ENCODE results near the gene CUBN. TPM values are rescaled to one million over a fixed set of nuclear protein-coding genes. Genes with fewer than 3 reads are reported as not detected.

Gene CUBN
- total and polyA plus RNA-seq, 10 of the 15 experiments (the other 5 are each of a cell fraction or from before 2014, with no cell fraction given) = under 0.01 to 0.14 (median 0.02) TPM; not detected in 6

DNA sequence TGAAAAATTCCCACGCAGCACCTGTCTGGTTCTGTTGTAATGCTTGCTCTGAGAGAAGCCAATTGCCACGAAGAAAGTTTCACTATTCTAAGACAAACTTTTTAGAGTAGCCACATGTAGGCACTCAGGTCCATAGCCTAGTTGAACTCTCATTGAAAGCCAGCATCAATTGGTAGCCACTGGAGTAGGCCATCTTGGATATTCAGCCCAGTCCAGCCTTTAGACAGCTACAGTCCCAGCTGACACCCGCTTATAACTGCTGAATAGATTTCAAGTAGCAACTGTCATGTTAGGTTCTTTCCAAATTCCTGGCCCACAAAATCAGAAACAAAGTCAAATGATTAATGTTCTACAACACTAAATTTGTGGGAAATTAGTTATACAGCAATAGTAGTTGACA lies 31.6 kb downstream of the CUBN start:
- WGBS (ENCODE audit: insufficient coverage, insufficient replicate concordance, low lambda C conversion rate, missing lambda C conversion rate) = 75% methylated on average over 3 of the region's 3 CpGs
- BruUV-seq (replicated peaks) = no TSS peak
- intact Hi-C loops (cut with micrococcal nuclease; ENCODE audit: unreplicated experiment) (no loop called here), in situ Hi-C loops (cut with MboI) (no loop called here)
- no peaks in the 10 kb centered on the region for H3K27me3 ChIP-seq (replicated peaks in 1 of 2; ENCODE audit: control insufficient read depth in 2 of 2, insufficient read depth in 2 of 2, low read length in 1 of 2)
- no peak for DNase-seq (ENCODE audit: low read depth, low spot score)
- H3K4me1 ChIP-seq (ENCODE audit: control insufficient read depth, insufficient read depth, low read length) = no peaks in the 10 kb centered on the region
- H3K4me2 ChIP-seq (ENCODE audit: control insufficient read depth, insufficient read depth) = no peak overlapping the region
- no peaks in the 10 kb centered on the region for H4K20me1 ChIP-seq (ENCODE audit: control insufficient read depth, insufficient read depth)
- H2AFZ ChIP-seq (ENCODE audit: control insufficient read depth, low read depth, low read length) = no peak overlapping the region
- H3K79me2 ChIP-seq (ENCODE audit: control insufficient read depth, insufficient read depth, low read length) = no peaks in the 10 kb centered on the region
- no peak for ATAC-seq
- no peak overlapping the region for H3K9ac ChIP-seq (ENCODE audit: control insufficient read depth, insufficient read depth, low read length)
- no peak for FAIRE-seq
- H3K9me3 ChIP-seq (replicated peaks; ENCODE audit: control insufficient read depth, insufficient read depth, low read length) = no peaks in the 10 kb centered on the region
- ChIA-PET SMC1A (ENCODE audit: uncharacterized antibody, unreplicated experiment) (no interaction called here), POLR2A (no interaction called here), CTCF (no interaction called here), RAD21 (ENCODE audit: unreplicated experiment) (no interaction called here)
- no peak overlapping the region for H3K27ac ChIP-seq (ENCODE audit: control insufficient read depth, insufficient read depth)
- TF ChIP-seq SMC3 (IDR thresholded peaks at IDR 0.05; ENCODE audit: borderline replicate concordance, low read length) (no peak), SREBF2 (IDR thresholded peaks at IDR 0.05; ENCODE audit: low read length) (no peak), NBN (IDR thresholded peaks at IDR 0.05) (no peak), ZNF274 (IDR thresholded peaks at IDR 0.05; ENCODE audit: insufficient read depth, insufficient read length) (no peak)
- TF ChIP-seq, protein P1, sequence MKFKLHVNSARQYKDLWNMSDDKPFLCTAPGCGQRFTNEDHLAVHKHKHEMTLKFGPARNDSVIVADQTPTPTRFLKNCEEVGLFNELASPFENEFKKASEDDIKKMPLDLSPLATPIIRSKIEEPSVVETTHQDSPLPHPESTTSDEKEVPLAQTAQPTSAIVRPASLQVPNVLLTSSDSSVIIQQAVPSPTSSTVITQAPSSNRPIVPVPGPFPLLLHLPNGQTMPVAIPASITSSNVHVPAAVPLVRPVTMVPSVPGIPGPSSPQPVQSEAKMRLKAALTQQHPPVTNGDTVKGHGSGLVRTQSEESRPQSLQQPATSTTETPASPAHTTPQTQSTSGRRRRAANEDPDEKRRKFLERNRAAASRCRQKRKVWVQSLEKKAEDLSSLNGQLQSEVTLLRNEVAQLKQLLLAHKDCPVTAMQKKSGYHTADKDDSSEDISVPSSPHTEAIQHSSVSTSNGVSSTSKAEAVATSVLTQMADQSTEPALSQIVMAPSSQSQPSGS (IDR thresholded peaks at IDR 0.05; ENCODE audit: low read length) = no peak
- H3K36me3 ChIP-seq (ENCODE audit: control insufficient read depth in 2 of 2, insufficient read depth in 2 of 2, low read length in 1 of 2) = no peaks in the 10 kb centered on the region
- no peak overlapping the region for H3K4me3 ChIP-seq

DNA sequence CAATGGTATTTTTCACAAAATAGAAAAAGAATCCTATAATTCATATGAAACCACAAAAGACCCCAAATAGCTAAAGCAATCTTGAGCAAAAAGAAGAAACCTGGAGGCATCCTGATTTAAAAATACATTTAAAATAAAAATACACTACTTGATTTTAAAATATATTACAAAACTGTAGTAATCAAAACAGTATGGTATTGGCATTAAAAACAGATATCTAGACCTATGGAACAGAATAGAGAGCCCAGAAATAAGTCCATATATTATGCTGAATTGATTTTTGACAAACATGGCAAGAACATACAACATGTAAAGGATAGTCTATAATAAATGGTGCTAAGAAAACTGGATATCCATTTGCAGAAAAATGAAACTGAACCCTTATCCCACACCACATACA lies 34.8 kb downstream of the CUBN start:
- H3K4me1 ChIP-seq (ENCODE audit: control insufficient read depth, insufficient read depth, low read length) = no peaks in the 10 kb centered on the region
- in situ Hi-C loops (cut with MboI) = no loop called here
- H3K27ac ChIP-seq (ENCODE audit: control insufficient read depth, insufficient read depth) = no peak overlapping the region
- no peaks in the 10 kb centered on the region for H3K79me2 ChIP-seq (ENCODE audit: control insufficient read depth, insufficient read depth, low read length)
- no peak overlapping the region for H3K4me2 ChIP-seq (ENCODE audit: control insufficient read depth, insufficient read depth)
- ATAC-seq (no peak), FAIRE-seq (no peak), DNase-seq (ENCODE audit: low read depth, low spot score) (no peak)
- H3K9ac ChIP-seq (ENCODE audit: control insufficient read depth, insufficient read depth, low read length) = no peak overlapping the region
- H3K9me3 ChIP-seq (replicated peaks; ENCODE audit: control insufficient read depth, insufficient read depth, low read length) = no peaks in the 10 kb centered on the region
- SMC1A ChIA-PET (ENCODE audit: uncharacterized antibody, unreplicated experiment) = no interaction called here
- no peak overlapping the region for H3K4me3 ChIP-seq
- H2AFZ ChIP-seq (ENCODE audit: control insufficient read depth, low read depth, low read length) = no peak overlapping the region
- no peaks in the 10 kb centered on the region for H4K20me1 ChIP-seq (ENCODE audit: control insufficient read depth, insufficient read depth)
- intact Hi-C loops (cut with micrococcal nuclease; ENCODE audit: unreplicated experiment) = no loop called here
- CTCF ChIA-PET = no interaction called here
- BruUV-seq (replicated peaks) = no TSS peak
- POLR2A ChIA-PET = no interaction called here
- H3K36me3 ChIP-seq (ENCODE audit: control insufficient read depth in 2 of 2, insufficient read depth in 2 of 2, low read length in 1 of 2) = no peaks in the 10 kb centered on the region
- RAD21 ChIA-PET (ENCODE audit: unreplicated experiment) = no interaction called here
- H3K27me3 ChIP-seq (replicated peaks in 1 of 2; ENCODE audit: control insufficient read depth in 2 of 2, insufficient read depth in 2 of 2, low read length in 1 of 2) = no peaks in the 10 kb centered on the region
- TF ChIP-seq RUNX3 (IDR thresholded peaks at IDR 0.05; ENCODE audit: low read length) (no peak), RELA (IDR thresholded peaks at IDR 0.05; ENCODE audit: borderline replicate concordance, partially characterized antibody) (no peak), CHD2 (IDR thresholded peaks at IDR 0.05; ENCODE audit: borderline replicate concordance, low read depth, low read length) (no peak), CHD1 (IDR thresholded peaks at IDR 0.05; ENCODE audit: low read depth, low read length) (no peak), NR2C2 (IDR thresholded peaks at IDR 0.05; ENCODE audit: borderline replicate concordance, control insufficient read depth, insufficient read length, low read depth) (no peak), KLF5 (IDR thresholded peaks at IDR 0.05; ENCODE audit: partially characterized antibody) (no peak), NR2F1 (conservative IDR thresholded peaks at IDR 0.05) (no peak), RAD21 (IDR thresholded peaks at IDR 0.05; ENCODE audit: insufficient read depth, low read depth, low read length) (no peak), BMI1 (IDR thresholded peaks at IDR 0.05; ENCODE audit: borderline replicate concordance) (no peak), IKZF2 (IDR thresholded peaks at IDR 0.05) (no peak), NFIC (IDR thresholded peaks at IDR 0.05; ENCODE audit: low read depth, low read length) (no peak)
- TF ChIP-seq, protein P2, sequence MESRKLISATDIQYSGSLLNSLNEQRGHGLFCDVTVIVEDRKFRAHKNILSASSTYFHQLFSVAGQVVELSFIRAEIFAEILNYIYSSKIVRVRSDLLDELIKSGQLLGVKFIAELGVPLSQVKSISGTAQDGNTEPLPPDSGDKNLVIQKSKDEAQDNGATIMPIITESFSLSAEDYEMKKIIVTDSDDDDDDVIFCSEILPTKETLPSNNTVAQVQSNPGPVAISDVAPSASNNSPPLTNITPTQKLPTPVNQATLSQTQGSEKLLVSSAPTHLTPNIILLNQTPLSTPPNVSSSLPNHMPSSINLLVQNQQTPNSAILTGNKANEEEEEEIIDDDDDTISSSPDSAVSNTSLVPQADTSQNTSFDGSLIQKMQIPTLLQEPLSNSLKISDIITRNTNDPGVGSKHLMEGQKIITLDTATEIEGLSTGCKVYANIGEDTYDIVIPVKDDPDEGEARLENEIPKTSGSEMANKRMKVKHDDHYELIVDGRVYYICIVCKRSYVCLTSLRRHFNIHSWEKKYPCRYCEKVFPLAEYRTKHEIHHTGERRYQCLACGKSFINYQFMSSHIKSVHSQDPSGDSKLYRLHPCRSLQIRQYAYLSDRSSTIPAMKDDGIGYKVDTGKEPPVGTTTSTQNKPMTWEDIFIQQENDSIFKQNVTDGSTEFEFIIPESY (IDR thresholded peaks at IDR 0.05) = no peak
- TF ChIP-seq, protein P3, sequence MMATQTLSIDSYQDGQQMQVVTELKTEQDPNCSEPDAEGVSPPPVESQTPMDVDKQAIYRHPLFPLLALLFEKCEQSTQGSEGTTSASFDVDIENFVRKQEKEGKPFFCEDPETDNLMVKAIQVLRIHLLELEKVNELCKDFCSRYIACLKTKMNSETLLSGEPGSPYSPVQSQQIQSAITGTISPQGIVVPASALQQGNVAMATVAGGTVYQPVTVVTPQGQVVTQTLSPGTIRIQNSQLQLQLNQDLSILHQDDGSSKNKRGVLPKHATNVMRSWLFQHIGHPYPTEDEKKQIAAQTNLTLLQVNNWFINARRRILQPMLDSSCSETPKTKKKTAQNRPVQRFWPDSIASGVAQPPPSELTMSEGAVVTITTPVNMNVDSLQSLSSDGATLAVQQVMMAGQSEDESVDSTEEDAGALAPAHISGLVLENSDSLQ (IDR thresholded peaks at IDR 0.05) = no peak

Measured in GM12878 (cell line).